Keratinocyte (primary cell): ENCODE data around the gene VEGFB. TPM values are rescaled to one million over a fixed set of nuclear protein-coding genes. Genes with fewer than 3 reads are reported as not detected.

Experiments used
- DNase-seq: peaks from one replicate; pipeline ENCODE4 v3.0.0-alpha.2; 2011; ENCODE audit warnings: low read depth, missing footprints, low spot score
- FAIRE-seq: peaks from 2 replicates; lab custom pipeline; 2011; peaks lifted over from hg19 to GRCh38; lab: Jason Lieb, UNC
- H2AFZ ChIP-seq: 2 replicates; pipeline ENCODE4 v1.6.0; 2012; ENCODE audit warnings: low read length, control low read depth, inconsistent platforms; ENCODE audit not compliant: control insufficient read depth
- H3K27ac ChIP-seq: 2 replicates; pipeline ENCODE4 v1.5.1; 2011; ENCODE audit warnings: low read length; ENCODE audit not compliant: control insufficient read depth, insufficient read depth
- H3K27me3 ChIP-seq: 3 replicates; pipeline ENCODE4 v1.6.0; 2011; ENCODE audit warnings: low read length; ENCODE audit not compliant: control insufficient read depth, insufficient read depth; ENCODE audit errors: extremely low read depth
- H3K36me3 ChIP-seq, 2 experiments: 2 replicates in 1 of 2; 3 replicates in 1 of 2; pipeline ENCODE4 v1.5.1; 2011; ENCODE audit warnings: low read length in 2 of 2, mild to moderate bottlenecking in 1 of 2; ENCODE audit not compliant: control insufficient read depth in 2 of 2, insufficient read depth in 2 of 2; ENCODE audit errors: extremely low read depth in 1 of 2
- H3K4me1 ChIP-seq: 3 replicates; pipeline ENCODE4 v1.5.1; 2011; ENCODE audit warnings: low read length; ENCODE audit not compliant: control insufficient read depth, insufficient read depth; ENCODE audit errors: extremely low read depth
- H3K4me2 ChIP-seq: 3 replicates; pipeline ENCODE4 v1.6.0; 2011; ENCODE audit warnings: low read depth, low read length; ENCODE audit not compliant: control insufficient read depth, insufficient read depth; ENCODE audit errors: extremely low read depth
- H3K4me3 ChIP-seq, 3 experiments: fragments of 200-600 bp in 1 of 3; sonication (generic) in 1 of 3; 2 replicates in 2 of 3; 3 replicates in 1 of 3; pipeline ENCODE4 v1.5.1; 2011 to 2016; ENCODE audit warnings: low read length in 3 of 3, mild to moderate bottlenecking in 3 of 3, control low read depth in 2 of 3, inconsistent platforms in 1 of 3, low read depth in 1 of 3, mixed read lengths in 1 of 3, mixed run types in 1 of 3, moderate library complexity in 1 of 3; ENCODE audit not compliant: control insufficient read depth in 2 of 3, insufficient read depth in 2 of 3; ENCODE audit errors: extremely low read depth in 1 of 3
- H3K79me2 ChIP-seq: 2 replicates; pipeline ENCODE4 v1.6.0; 2012; ENCODE audit warnings: low read length; ENCODE audit not compliant: control insufficient read depth, insufficient read depth
- H3K9ac ChIP-seq: 3 replicates; pipeline ENCODE4 v1.6.0; 2011; ENCODE audit warnings: low read length; ENCODE audit not compliant: control insufficient read depth, insufficient read depth; ENCODE audit errors: extremely low read depth
- H3K9me1 ChIP-seq: 3 replicates; pipeline ENCODE4 v1.6.0; 2011; ENCODE audit warnings: low read length; ENCODE audit not compliant: control insufficient read depth, insufficient read depth; ENCODE audit errors: extremely low read depth
- H3K9me3 ChIP-seq: 2 replicates; pipeline ENCODE4 v1.5.1; 2012; ENCODE audit warnings: low read depth, low read length; ENCODE audit not compliant: control insufficient read depth
- H4K20me1 ChIP-seq: 3 replicates; pipeline ENCODE4 v1.6.0; 2011; ENCODE audit warnings: low read length; ENCODE audit not compliant: control insufficient read depth, insufficient read depth; ENCODE audit errors: extremely low read depth
- CTCF ChIP-seq, 3 experiments: IDR thresholded peaks in 1 of 3; conservative IDR thresholded peaks in 1 of 3; optimal IDR thresholded peaks in 1 of 3; 2 replicates in 2 of 3; 3 replicates in 1 of 3; pipeline versions ENCODE3 to v1.5.1; 2011; ENCODE audit warnings: low read length in 3 of 3, mild to moderate bottlenecking in 3 of 3, moderate library complexity in 2 of 3, control low read depth in 1 of 3, inconsistent platforms in 1 of 3; ENCODE audit not compliant: insufficient read depth in 2 of 3; ENCODE audit errors: extremely low read depth in 1 of 3
- EZH2 ChIP-seq: IDR thresholded peaks from one replicate; pipeline ENCODE4 v1.6.1; 2012; ENCODE audit warnings: inconsistent platforms, mild to moderate bottlenecking, low read length, moderate library complexity
- dilution Hi-C: fragments of 300-500 bp; cut with MboI; formaldehyde crosslinking; loops from one replicate; pipeline ENCODE4 v1.7.0; 2020; ENCODE audit warnings: low sequenced_read_pairs; ENCODE audit not compliant: extremely low pct_ligation_motif_present
- polyA plus RNA-seq, 5 experiments: library from polyadenylated mRNA; depleted of rRNA in 3 of 5; stranded (reverse) in 3 of 5; stranded (forward) in 1 of 5; unstranded in 1 of 5; fragments of >200 nt; gene quantifications; 1 replicate in 1 of 5; 2 replicates in 3 of 5; 3 replicates in 1 of 5; pipeline versions ENCODE4 v1.2.1 to v1.2.3, GENCODE V29; 2011 to 2012; ENCODE audit warnings: missing spikeins in 2 of 5, low read depth in 1 of 5, low replicate concordance in 1 of 5

The VEGFB gene
- polyA plus RNA-seq, 1 donor (not counting 4 experiments of a cell fraction or from before 2014, with no cell fraction given) = 10.0 TPM

- Histone ChIP-seq H2AFZ (no peak overlapping the region), H3K36me3 (peaks cover 48 to 75% of the 10 kb centered on the region in 2 experiments)
Measured at GRCh38 chr11:64263021-64263946, 28.9 kb downstream of the VEGFB start.

DNA sequence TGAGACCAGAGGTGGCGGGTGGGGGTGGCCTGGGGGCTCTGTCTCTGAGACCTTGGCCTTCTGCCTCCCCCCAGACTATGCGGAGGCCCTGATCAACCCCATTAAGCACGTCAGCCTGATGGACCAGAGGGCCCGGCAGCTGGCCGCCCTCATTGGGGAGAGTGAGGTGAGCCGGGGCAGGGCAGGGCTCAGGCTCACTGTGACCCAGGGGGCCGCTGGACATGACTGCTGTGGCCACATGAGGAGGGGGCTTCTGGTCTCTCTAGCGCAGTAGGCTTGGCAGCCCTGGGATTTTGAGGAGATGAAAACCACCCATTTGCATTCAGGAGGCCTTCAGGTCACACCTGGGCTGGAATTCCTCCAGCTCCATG is 29.5 kb downstream of the VEGFB start:
- Histone ChIP-seq H3K27me3 (no peaks in the 10 kb centered on the region), H4K20me1 (no peaks in the 10 kb centered on the region), H3K9ac (no peak overlapping the region), H3K4me3 (no peak overlapping the region), H3K36me3 (peaks cover 43 to 73% of the 10 kb centered on the region in 2 experiments), H3K9me3 (no peaks in the 10 kb centered on the region), H3K27ac (no peak overlapping the region), H3K9me1 (peaks cover 2% of the 10 kb centered on the region), H2AFZ (no peak overlapping the region), H3K4me2 (no peak overlapping the region), H3K4me1 (peaks cover 40% of the 10 kb centered on the region), H3K79me2 (peaks cover 4% of the 10 kb centered on the region)
- DNase-seq (no peak), FAIRE-seq (no peak)
- dilution Hi-C loops = no loop called here
- TF ChIP-seq EZH2 (no peak), CTCF (optimal IDR thresholded peaks at IDR 0.05 in 1 of 3, IDR thresholded peaks at IDR 0.05 in 1 of 3, conservative IDR thresholded peaks at IDR 0.05 in 1 of 3; ENCODE audit: extremely low read depth in 1 of 3, insufficient read depth in 2 of 3, low read length in 3 of 3) (no peak)

More at GRCh38 chr11:64263021-64263946, 28.9 kb downstream of the VEGFB start:
- Histone ChIP-seq H3K9me1 (peaks cover 2% of the 10 kb centered on the region), H3K4me1 (peaks cover 34% of the 10 kb centered on the region), H4K20me1 (no peaks in the 10 kb centered on the region), H3K27me3 (no peaks in the 10 kb centered on the region), H3K4me3 (no peak overlapping the region), H3K4me2 (no peak overlapping the region), H3K27ac (no peak overlapping the region), H3K9me3 (no peaks in the 10 kb centered on the region), H3K9ac (no peak overlapping the region), H3K79me2 (peaks cover 9% of the 10 kb centered on the region)
- no peak for DNase-seq
- FAIRE-seq = no peak
- no peak for TF ChIP-seq EZH2
- TF ChIP-seq CTCF (optimal IDR thresholded peaks at IDR 0.05 in 1 of 3, IDR thresholded peaks at IDR 0.05 in 1 of 3, conservative IDR thresholded peaks at IDR 0.05 in 1 of 3; ENCODE audit: extremely low read depth in 1 of 3, insufficient read depth in 2 of 3, low read length in 3 of 3) = no peak
- dilution Hi-C loops = no loop called here
